Epithelial cell of esophagus (primary cell): ENCODE results near the gene ARRDC5.
"Not testable (repeated sequence)": the region's sequence is repeated elsewhere in the genome, so short reads cannot be mapped to it uniquely, and the experiment has no call there.

Source experiments
- DNase-seq: peaks from one replicate; pipeline ENCODE4 v3.0.0; 2010; ENCODE audit warnings: low read depth
- H3K4me3 ChIP-seq: 2 replicates; pipeline ENCODE4 v1.5.1; 2011; ENCODE audit warnings: mild to moderate bottlenecking, low read length, control low read depth
- TF ChIP-seq, protein P1 (sequence below): IDR thresholded peaks from 2 replicates; pipeline ENCODE4 v1.5.1; 2011; ENCODE audit warnings: low read depth, mild to moderate bottlenecking, low read length, control low read depth, inconsistent platforms; ENCODE audit not compliant: insufficient read depth; ENCODE audit errors: missing control alignments

Gene ARRDC5

DNA sequence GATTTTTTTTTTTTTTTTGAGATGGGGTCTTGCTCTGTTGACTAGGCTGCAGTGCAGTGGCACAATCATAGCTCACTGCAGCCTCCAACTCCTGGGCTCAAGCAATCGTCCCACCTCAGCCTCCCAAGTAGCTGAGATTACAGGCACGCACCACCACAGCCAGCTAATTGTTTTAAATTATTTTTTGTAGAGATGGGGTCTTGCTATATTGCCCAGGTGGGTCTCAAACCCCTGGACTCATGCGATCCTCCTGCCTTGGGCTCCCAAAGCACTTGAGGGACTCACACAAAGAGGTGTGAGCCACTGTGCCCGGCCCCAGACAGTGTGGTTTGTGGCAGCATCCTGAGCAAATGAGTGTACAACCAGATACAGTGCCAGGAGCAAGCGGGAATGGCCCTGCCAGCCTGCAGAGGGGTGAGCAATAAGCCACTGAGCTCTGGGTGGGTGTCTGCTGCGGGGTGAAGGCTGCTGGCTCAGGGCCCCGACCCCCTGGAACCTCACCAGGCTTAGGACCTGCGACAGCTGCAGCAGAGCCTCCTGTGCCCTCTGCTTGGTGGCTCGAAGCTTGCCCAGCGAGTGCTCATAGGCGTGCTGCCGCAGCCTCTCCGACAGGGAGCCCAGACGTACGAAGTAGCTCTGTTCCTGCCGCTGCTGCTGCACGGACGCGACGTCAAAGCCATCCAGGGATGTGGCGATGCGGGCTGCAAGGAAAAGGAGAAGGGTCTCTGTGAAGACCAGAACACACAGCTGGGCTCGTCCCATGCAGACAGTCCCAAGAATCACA lies 55.3 kb downstream of the ARRDC5 start:
- TF ChIP-seq, protein P1, sequence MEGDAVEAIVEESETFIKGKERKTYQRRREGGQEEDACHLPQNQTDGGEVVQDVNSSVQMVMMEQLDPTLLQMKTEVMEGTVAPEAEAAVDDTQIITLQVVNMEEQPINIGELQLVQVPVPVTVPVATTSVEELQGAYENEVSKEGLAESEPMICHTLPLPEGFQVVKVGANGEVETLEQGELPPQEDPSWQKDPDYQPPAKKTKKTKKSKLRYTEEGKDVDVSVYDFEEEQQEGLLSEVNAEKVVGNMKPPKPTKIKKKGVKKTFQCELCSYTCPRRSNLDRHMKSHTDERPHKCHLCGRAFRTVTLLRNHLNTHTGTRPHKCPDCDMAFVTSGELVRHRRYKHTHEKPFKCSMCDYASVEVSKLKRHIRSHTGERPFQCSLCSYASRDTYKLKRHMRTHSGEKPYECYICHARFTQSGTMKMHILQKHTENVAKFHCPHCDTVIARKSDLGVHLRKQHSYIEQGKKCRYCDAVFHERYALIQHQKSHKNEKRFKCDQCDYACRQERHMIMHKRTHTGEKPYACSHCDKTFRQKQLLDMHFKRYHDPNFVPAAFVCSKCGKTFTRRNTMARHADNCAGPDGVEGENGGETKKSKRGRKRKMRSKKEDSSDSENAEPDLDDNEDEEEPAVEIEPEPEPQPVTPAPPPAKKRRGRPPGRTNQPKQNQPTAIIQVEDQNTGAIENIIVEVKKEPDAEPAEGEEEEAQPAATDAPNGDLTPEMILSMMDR = no peak
- no peak for DNase-seq
- no peak overlapping the region for H3K4me3 ChIP-seq

DNA sequence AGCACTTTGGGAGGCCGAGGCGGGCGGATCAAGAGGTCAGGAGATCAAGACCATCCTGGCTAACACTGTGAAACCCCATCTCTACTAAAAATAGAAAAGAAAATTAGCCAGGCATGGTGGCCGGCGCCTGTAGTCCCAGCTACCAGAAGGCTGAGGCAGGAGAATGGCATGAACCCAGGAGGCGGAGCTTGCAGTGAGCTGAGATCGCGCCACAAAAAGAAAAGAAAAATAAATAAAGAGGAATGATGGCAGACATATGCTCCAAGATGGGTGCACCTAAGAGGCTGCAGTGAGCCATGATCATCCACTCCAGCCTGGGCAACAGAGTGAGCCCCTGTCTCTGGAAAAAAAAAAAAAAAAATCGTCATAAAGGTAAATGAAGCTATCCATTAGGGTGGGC lies 56.7 kb downstream of the ARRDC5 start:
- DNase-seq, H3K4me3 ChIP-seq: not testable (repeated sequence)

DNA sequence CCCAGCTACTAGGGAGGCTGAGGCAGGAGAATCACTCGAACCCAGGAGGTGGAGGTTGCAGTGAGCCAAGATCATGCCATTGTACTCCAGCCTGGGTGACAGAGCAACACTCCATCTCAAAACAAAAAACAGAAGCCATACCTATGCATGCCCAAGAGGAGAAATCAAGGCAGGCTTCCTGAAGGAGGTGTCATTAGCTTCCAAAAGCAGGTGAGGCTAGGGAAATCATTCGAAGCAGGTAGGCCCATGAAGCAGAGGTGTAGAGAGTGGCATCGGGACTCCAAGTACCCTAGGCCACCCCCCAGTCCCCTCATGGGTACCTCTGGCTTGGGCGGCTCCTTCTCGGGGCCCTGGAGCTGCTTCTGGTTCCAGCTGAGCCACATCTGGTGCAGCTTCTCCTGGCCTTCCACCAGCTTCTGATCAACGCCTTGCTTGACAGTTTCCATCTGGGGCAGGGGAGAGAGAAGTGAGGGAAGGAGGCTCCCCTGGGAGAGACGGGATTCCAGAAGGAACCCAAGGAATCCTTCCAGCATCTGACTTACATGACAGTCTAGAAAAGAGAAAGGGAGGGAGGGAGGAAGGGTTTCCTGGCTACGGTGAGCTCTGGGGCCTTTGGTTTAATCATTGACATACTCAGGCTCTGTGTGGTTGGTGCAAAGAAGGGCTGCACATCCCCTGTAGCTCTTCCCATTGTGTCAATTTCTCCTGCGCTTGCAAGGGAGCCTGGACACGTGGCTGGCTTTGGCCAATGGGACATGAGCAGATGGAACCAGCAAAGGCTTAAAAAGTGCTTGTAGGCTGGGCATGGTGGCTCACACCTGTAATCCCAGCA lies 58.1 kb downstream of the ARRDC5 start:
- no peak overlapping the region for H3K4me3 ChIP-seq
- DNase-seq = no peak
- TF ChIP-seq, protein P1 = no peak

DNA sequence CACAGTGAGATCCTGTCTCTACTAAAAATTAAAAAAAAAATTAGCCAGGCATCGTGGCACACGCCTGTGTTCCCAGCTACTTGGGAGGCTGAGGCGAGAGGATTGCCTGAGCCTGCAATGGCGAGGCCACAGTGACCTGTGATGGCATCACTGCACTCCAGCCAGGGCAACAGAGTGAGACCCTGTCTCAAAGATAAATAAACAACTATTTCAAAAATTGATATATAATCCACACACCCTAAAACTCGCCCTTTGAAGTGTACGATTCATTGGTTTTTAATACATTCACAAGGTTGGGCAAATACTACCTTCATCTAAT lies 59.1 kb downstream of the ARRDC5 start:
- TF ChIP-seq, protein P1 = no peak
- DNase-seq = no peak
- H3K4me3 ChIP-seq = no peak overlapping the region
